HepG2 (cell line): Measurements from ENCODE around the gene CEP104. TPM values are rescaled to one million over a fixed set of nuclear protein-coding genes. Genes with fewer than 3 reads are reported as not detected.

Source experiments
- ATAC-seq: fragments of 200-7000 bp; cut with Tn5 transposase; 3 replicates; pipeline ENCODE4 v1.9.1; 2020; ENCODE audit warnings: mild to moderate bottlenecking, moderate library complexity
- BruUV-seq: library from RNA; stranded (reverse); fragments of 400-500 nt; replicated peaks from 2 replicates; lab custom pipeline; 2021; lab: Mats Ljungman, UMichigan
- CTCF ChIA-PET: fragments of 300-600 bp; formaldehyde crosslinking; extraction: SDS; loops from one replicate; lab custom pipeline; 2021; ENCODE audit warnings: low total read pairs, inconsistent platforms, low intra/inter-chr PET ratio; lab: Yijun Ruan, JAX
- POLR2A ChIA-PET: fragments of 350-600 bp; sonication (Branson Sonifier 250); formaldehyde crosslinking; loops from one replicate; lab custom pipeline; 2020; ENCODE audit warnings: antibody characterized with exemption, inconsistent platforms; lab: Yijun Ruan, JAX
- DNase-seq: peaks from one replicate; pipeline ENCODE4 v3.0.0-alpha.2; 2015; ENCODE audit warnings: low spot score
- FAIRE-seq: peaks from 3 replicates; lab custom pipeline; 2011; peaks lifted over from hg19 to GRCh38; lab: Jason Lieb, UNC
- H2AFZ ChIP-seq: one replicate; pipeline ENCODE4 v1.6.1; 2011; ENCODE audit warnings: low read length, inconsistent platforms
- H3K27ac ChIP-seq: fragments of 300-600 bp; 3 replicates; pipeline ENCODE4 v1.8.0; 2011; ENCODE audit warnings: mixed run types, mild to moderate bottlenecking, mixed read lengths, low read length, inconsistent platforms; ENCODE audit not compliant: insufficient read depth; ENCODE audit errors: extremely low read length
- H3K27me3 ChIP-seq, 2 experiments: fragments of 200-600 bp in 1 of 2; 2 replicates in 1 of 2; 3 replicates in 1 of 2; pipeline versions ENCODE4 v1.6.0 to v1.8.0; 2011; ENCODE audit warnings: low read length in 2 of 2, mild to moderate bottlenecking in 2 of 2, moderate library complexity in 2 of 2, inconsistent platforms in 1 of 2; ENCODE audit not compliant: insufficient read depth in 2 of 2, control insufficient read depth in 1 of 2
- H3K36me3 ChIP-seq, 2 experiments: fragments of 200-600 bp in 1 of 2; replicated peaks in 1 of 2; 2 replicates in 1 of 2; 3 replicates in 1 of 2; pipeline versions ENCODE4 v1.5.1 to v1.8.0; 2011; ENCODE audit warnings: low read length in 2 of 2, inconsistent platforms in 1 of 2; ENCODE audit not compliant: insufficient read depth in 2 of 2, control insufficient read depth in 1 of 2
- H3K4me1 ChIP-seq: 2 replicates; pipeline ENCODE4 v1.5.1; 2012; ENCODE audit warnings: low read length, inconsistent platforms; ENCODE audit not compliant: insufficient read depth
- H3K4me2 ChIP-seq: 2 replicates; pipeline ENCODE4 v1.6.0; 2011; ENCODE audit warnings: low read depth, low read length, inconsistent platforms
- H3K4me3 ChIP-seq, 3 experiments: fragments of 200-600 bp in 1 of 3; sonication (generic), shearing (Covaris generic) in 1 of 3; replicated peaks in 1 of 3; 2 replicates each; pipeline ENCODE4 v1.5.1; 2011 to 2016; ENCODE audit warnings: low read length in 3 of 3, inconsistent platforms in 2 of 3, low read depth in 2 of 3, mild to moderate bottlenecking in 2 of 3, control low read depth in 1 of 3, mixed read lengths in 1 of 3; ENCODE audit not compliant: insufficient read depth in 1 of 3
- H3K79me2 ChIP-seq: one replicate; pipeline ENCODE4 v1.6.1; 2011; ENCODE audit warnings: low read length, inconsistent platforms; ENCODE audit not compliant: insufficient read depth
- H3K9ac ChIP-seq: 2 replicates; pipeline ENCODE4 v1.6.0; 2011; ENCODE audit warnings: mild to moderate bottlenecking, low read depth, low read length, inconsistent platforms; ENCODE audit not compliant: insufficient read depth
- H3K9me3 ChIP-seq: 2 replicates; pipeline ENCODE4 v1.5.1; 2012; ENCODE audit warnings: mild to moderate bottlenecking, low read length
- H4K20me1 ChIP-seq: 2 replicates; pipeline ENCODE4 v1.6.0; 2011; ENCODE audit warnings: inconsistent platforms, mild to moderate bottlenecking, low read length, moderate library complexity; ENCODE audit not compliant: insufficient read depth
- ARNTL ChIP-seq: sonication (generic); formaldehyde crosslinking; IDR thresholded peaks from 2 replicates; pipeline ENCODE4 v1.4.0; 2020; ENCODE audit warnings: mild to moderate bottlenecking, missing genetic modification reagents
- CC2D1A ChIP-seq: sonication (generic); formaldehyde crosslinking; IDR thresholded peaks from 2 replicates; pipeline ENCODE4 v1.8.1; 2023; ENCODE audit warnings: mild to moderate bottlenecking, missing genetic modification reagents
- ETV6 ChIP-seq: sonication (generic); formaldehyde crosslinking; conservative IDR thresholded peaks from 2 replicates; pipeline ENCODE4 v1.4.0; 2020; ENCODE audit warnings: missing genetic modification reagents
- GLI4 ChIP-seq: sonication (generic); formaldehyde crosslinking; IDR thresholded peaks from 2 replicates; pipeline ENCODE4 v1.5.1; 2020; ENCODE audit warnings: missing genetic modification reagents, mild to moderate bottlenecking, moderate library complexity, borderline replicate concordance
- GPN1 ChIP-seq: sonication (generic); formaldehyde crosslinking; IDR thresholded peaks from 2 replicates; pipeline ENCODE4 v1.5.1; 2020; ENCODE audit warnings: missing genetic modification reagents, borderline replicate concordance
- MAFF ChIP-seq: IDR thresholded peaks from 2 replicates; pipeline ENCODE4 v1.6.1; 2011; ENCODE audit warnings: low read depth, low read length, improper control_type of control experiment
- NFKB2 ChIP-seq: sonication (generic); formaldehyde crosslinking; IDR thresholded peaks from 2 replicates; pipeline ENCODE4 v1.4.0; 2020; ENCODE audit warnings: missing genetic modification reagents, borderline replicate concordance
- NFRKB ChIP-seq: fragments of 450-650 bp; IDR thresholded peaks from 2 replicates; pipeline ENCODE4 v1.6.1; 2017
- ZNF280B ChIP-seq: sonication (generic); formaldehyde crosslinking; IDR thresholded peaks from 2 replicates; pipeline ENCODE4 v1.5.0; 2020; ENCODE audit warnings: missing genetic modification reagents, mild to moderate bottlenecking, borderline replicate concordance
- ZNF34 ChIP-seq: sonication (generic); formaldehyde crosslinking; IDR thresholded peaks from 2 replicates; pipeline ENCODE4 v1.4.0; 2020; ENCODE audit warnings: mild to moderate bottlenecking, missing genetic modification reagents, borderline replicate concordance
- ZNF503 ChIP-seq: sonication (generic); formaldehyde crosslinking; IDR thresholded peaks from 2 replicates; pipeline ENCODE4 v1.4.0; 2020; ENCODE audit warnings: missing genetic modification reagents
- ZNF557 ChIP-seq: sonication (generic); formaldehyde crosslinking; IDR thresholded peaks from 2 replicates; pipeline ENCODE4 v1.4.0; 2020; ENCODE audit warnings: missing genetic modification reagents
- WGBS: methylation state at CpG from one replicate; pipeline ENCODE4 v1.1.6; 2017; ENCODE audit warnings: low lambda C conversion rate; 5-methylcytosine and 5-hydroxymethylcytosine counted together
- in situ Hi-C: cut with HindIII; loops from 2 replicates; pipeline ENCODE4 v1.10.0; 2017; ENCODE audit warnings: low pct_unique_long_range_greater_than_20kb; ENCODE audit not compliant: extremely low pct_ligation_motif_present
- intact Hi-C: fragments of 100-400 bp; cut with micrococcal nuclease; formaldehyde crosslinking; loops from one replicate; pipeline ENCODE4 v1.10.0; 2022; ENCODE audit not compliant: unreplicated experiment
- polyA plus RNA-seq, 8 experiments: library from polyadenylated mRNA; depleted of rRNA in 3 of 8; stranded (reverse) in 7 of 8; unstranded in 1 of 8; fragments of >200 nt; fragmentation: Illumina TruSeq in 4 of 8; extraction: Trizol in 4 of 8; gene quantifications; 2 replicates each; pipeline versions ENCODE4 v1.2.1 to v1.2.3, GENCODE V29; 2011 to 2016; ENCODE audit warnings: low read depth in 4 of 8, missing spikeins in 1 of 8, mixed read lengths in 1 of 8; ENCODE audit not compliant: insufficient read depth in 1 of 8
- total RNA-seq, 5 experiments: library from RNA; depleted of rRNA; stranded (reverse); fragments of >200 nt; fragmentation: Illumina TruSeq; extraction: Trizol; gene quantifications; 2 replicates each; pipeline ENCODE4 v1.2.3, GENCODE V29; 2016; ENCODE audit warnings: low read depth in 1 of 5
- TF ChIP-seq, protein P1 (sequence below): IDR thresholded peaks from 2 replicates; pipeline ENCODE4 v1.6.1; 2016; ENCODE audit warnings: low read depth, borderline replicate concordance

CEP104 gene
- total and polyA plus RNA-seq, 2 of the 13 experiments (the other 11 are each of a cell fraction or from before 2014, with no cell fraction given) = 20.4 to 30.1 TPM

- CTCF ChIA-PET = no interaction called here
- peaks cover 16% of the 10 kb centered on the region for H3K9me3 ChIP-seq
- no peak overlapping the region for H3K27ac ChIP-seq
- no peak overlapping the region for H2AFZ ChIP-seq
- 94% methylated on average over 15 of the region's 16 CpGs for WGBS
- no peaks in the 10 kb centered on the region for H4K20me1 ChIP-seq
- H3K36me3 ChIP-seq = peaks cover 6 to 14% of the 10 kb centered on the region in 2 experiments; a peak in 4 of 5 replicates
- POLR2A ChIA-PET = no interaction called here
- H3K4me1 ChIP-seq = 0 out of 2 replicates have a peak, but pooled peaks cover 6% of the 10 kb centered on the region
- intact Hi-C loops = no loop called here
- TF ChIP-seq NFKB2 (CRISPR knock-in tag) (no peak), CC2D1A (CRISPR knock-in tag) (no peak), GLI4 (CRISPR knock-in tag) (no peak), NFRKB (no peak), MAFF (no peak), ZNF280B (CRISPR knock-in tag) (no peak), ZNF557 (CRISPR knock-in tag) (no peak), ZNF503 (CRISPR knock-in tag) (no peak), ZNF34 (CRISPR knock-in tag) (no peak), ARNTL (CRISPR knock-in tag) (no peak), GPN1 (CRISPR knock-in tag) (no peak), ETV6 (CRISPR knock-in tag) (no peak)
- TF ChIP-seq, protein P1, sequence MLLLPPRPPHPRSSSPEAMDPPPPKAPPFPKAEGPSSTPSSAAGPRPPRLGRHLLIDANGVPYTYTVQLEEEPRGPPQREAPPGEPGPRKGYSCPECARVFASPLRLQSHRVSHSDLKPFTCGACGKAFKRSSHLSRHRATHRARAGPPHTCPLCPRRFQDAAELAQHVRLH (CRISPR knock-in tag) = no peak
- TF ChIP-seq, all 625 proteins: peak for 0
- FAIRE-seq = no peak
- Histone ChIP-seq H3K27me3 (no peaks in the 10 kb centered on the region), H3K9ac (no peak overlapping the region), H3K79me2 (no peaks in the 10 kb centered on the region), H3K4me3 (no peak overlapping the region), H3K4me2 (no peak overlapping the region)
- in situ Hi-C loops = no loop called here
- no peak for ATAC-seq
- BruUV-seq = no TSS peak
- no peak for DNase-seq
These were observed 19.7 kb upstream of the CEP104 start for GRCh38 chr1:3876716-3877115.
